HCT116 (cell line): Measurements from ENCODE around the gene IMMP2L. TPM values are rescaled to one million over a fixed set of nuclear protein-coding genes. Genes with fewer than 3 reads are reported as not detected.

Source experiments
- ATAC-seq: fragments of 200-7000 bp; cut with Tn5 transposase; 2 replicates; pipeline ENCODE4 v1.9.1; 2020; ENCODE audit warnings: mild to moderate bottlenecking, moderate library complexity
- BruUV-seq: library from RNA; stranded (reverse); fragments of 400-500 nt; replicated peaks from 2 replicates; lab custom pipeline; 2021; lab: Mats Ljungman, UMichigan
- CTCF ChIA-PET: fragments of 300-600 bp; sonication (Branson Sonifier 250); formaldehyde crosslinking; loops from one replicate; lab custom pipeline; 2021; ENCODE audit warnings: antibody characterized with exemption; lab: Charles Lee
- POLR2A ChIA-PET: fragments of 300-600, 350-600 bp; sonication (Branson Sonifier 250); formaldehyde crosslinking; loops from one replicate; lab custom pipeline; 2021; ENCODE audit warnings: antibody characterized with exemption; lab: Charles Lee
- RAD21 ChIA-PET, 2 experiments: fragments of 300-600 bp; sonication (Branson Sonifier 250); formaldehyde crosslinking; loops; one replicate each; lab custom pipeline; 2023; ENCODE audit warnings: low total read pairs in 2 of 2; ENCODE audit not compliant: uncharacterized antibody in 2 of 2, unreplicated experiment in 2 of 2, low non-redundant PET in 1 of 2; lab: Charles Lee
- DNase-seq: peaks from one replicate; pipeline ENCODE4 v3.0.0-alpha.2; 2010; ENCODE audit warnings: low read depth, low spot score
- H2AFZ ChIP-seq: fragments of 200-600 bp; shearing (Covaris generic), sonication (generic); 2 replicates; pipeline ENCODE4 v1.6.1; 2017; ENCODE audit warnings: low read depth, mixed run types, mixed read lengths, antibody characterized with exemption, low read length; ENCODE audit not compliant: poor library complexity, severe bottlenecking
- H3K27ac ChIP-seq: 2 replicates; pipeline ENCODE4 v1.5.1; 2012; ENCODE audit warnings: low read depth, low read length
- H3K27me3 ChIP-seq: fragments of 200-600 bp; sonication (generic); 2 replicates; pipeline ENCODE4 v1.6.1; 2016; ENCODE audit warnings: mixed run types, low read length, mixed read lengths; ENCODE audit not compliant: insufficient read depth
- H3K36me3 ChIP-seq, 2 experiments: fragments of 200-500 bp in 1 of 2; fragments of 200-600 bp in 1 of 2; sonication (Bioruptor generic) in 1 of 2; sonication (generic) in 1 of 2; 2 replicates each; pipeline versions ENCODE4 v1.5.1 to v1.6.1; 2014 to 2016; ENCODE audit warnings: low read length in 2 of 2, inconsistent platforms in 1 of 2, mixed read lengths in 1 of 2, mixed run types in 1 of 2; ENCODE audit not compliant: insufficient read depth in 2 of 2, control insufficient read depth in 1 of 2
- H3K4me1 ChIP-seq, 2 experiments: fragments of 200-600 bp in 1 of 2; sonication (generic) in 1 of 2; 2 replicates each; pipeline versions ENCODE4 v1.5.1 to v1.6.1; 2012 to 2017; ENCODE audit warnings: low read length in 2 of 2, inconsistent platforms in 1 of 2, mild to moderate bottlenecking in 1 of 2, mixed read lengths in 1 of 2, mixed run types in 1 of 2, moderate library complexity in 1 of 2; ENCODE audit not compliant: insufficient read depth in 2 of 2, control insufficient read depth in 1 of 2
- H3K4me2 ChIP-seq: fragments of 200-600 bp; sonication (generic); 2 replicates; pipeline ENCODE4 v1.6.1; 2017; ENCODE audit warnings: mixed run types, low read length, mixed read lengths
- H3K4me3 ChIP-seq, 2 experiments: fragments of 200-600 bp in 1 of 2; sonication (generic) in 1 of 2; replicated peaks in 1 of 2; 2 replicates each; pipeline ENCODE4 v1.5.1; 2011 to 2016; ENCODE audit warnings: low read length in 2 of 2, control low read depth in 1 of 2, low read depth in 1 of 2, mild to moderate bottlenecking in 1 of 2, mixed read lengths in 1 of 2, mixed run types in 1 of 2
- H3K79me2 ChIP-seq: fragments of 200-600 bp; sonication (generic); 2 replicates; pipeline ENCODE4 v1.6.1; 2017; ENCODE audit warnings: mild to moderate bottlenecking, mixed run types, low read length, moderate library complexity, mixed read lengths; ENCODE audit not compliant: insufficient read depth
- H3K9ac ChIP-seq: fragments of 200-600 bp; sonication (generic); 2 replicates; pipeline ENCODE4 v1.6.1; 2016; ENCODE audit warnings: low read length, mixed read lengths
- H3K9me2 ChIP-seq: fragments of 200-600 bp; sonication (generic), shearing (Covaris generic); 2 replicates; pipeline ENCODE4 v1.6.1; 2017; ENCODE audit warnings: mixed run types, mild to moderate bottlenecking, moderate library complexity; ENCODE audit not compliant: insufficient read depth
- H3K9me3 ChIP-seq, 2 experiments: fragments of 200-500 bp in 1 of 2; fragments of 200-600 bp in 1 of 2; sonication (Bioruptor generic) in 1 of 2; sonication (generic) in 1 of 2; 2 replicates each; pipeline ENCODE4 v1.6.1; 2014 to 2017; ENCODE audit warnings: low read length in 2 of 2, mixed read lengths in 2 of 2, inconsistent platforms in 1 of 2, low read depth in 1 of 2, mild to moderate bottlenecking in 1 of 2, mixed run types in 1 of 2, moderate library complexity in 1 of 2; ENCODE audit not compliant: control insufficient read depth in 1 of 2, insufficient read depth in 1 of 2
- H4K20me1 ChIP-seq: fragments of 200-600 bp; sonication (generic), shearing (Covaris generic); 2 replicates; pipeline ENCODE4 v1.6.1; 2017; ENCODE audit warnings: mixed run types, mild to moderate bottlenecking, moderate library complexity; ENCODE audit not compliant: insufficient read depth
- CBX3 ChIP-seq: IDR thresholded peaks from 2 replicates; pipeline ENCODE4 v1.6.1; 2012; ENCODE audit warnings: low read depth
- EZH2phosphoT487 ChIP-seq: fragments of 200-600 bp; IDR thresholded peaks from 2 replicates; pipeline ENCODE4 v1.6.1; 2018; ENCODE audit warnings: antibody characterized with exemption, borderline replicate concordance
- JUND ChIP-seq: IDR thresholded peaks from 2 replicates; pipeline ENCODE4 v1.6.1; 2012
- RAD21 ChIP-seq: IDR thresholded peaks from 2 replicates; pipeline ENCODE4 v1.6.1; 2012; ENCODE audit warnings: low read depth, mild to moderate bottlenecking
- REST ChIP-seq: IDR thresholded peaks from 2 replicates; pipeline ENCODE4 v1.6.1; 2012; ENCODE audit warnings: low read depth
- SIN3A ChIP-seq: IDR thresholded peaks from 2 replicates; pipeline ENCODE4 v1.6.1; 2012; ENCODE audit warnings: low read depth
- SRF ChIP-seq: IDR thresholded peaks from 2 replicates; pipeline ENCODE4 v1.6.1; 2012; ENCODE audit warnings: low read depth
- YY1 ChIP-seq: IDR thresholded peaks from 2 replicates; pipeline ENCODE4 v1.6.1; 2011; ENCODE audit warnings: low read length, low read depth, moderate library complexity, mild to moderate bottlenecking; ENCODE audit not compliant: insufficient replicate concordance; ENCODE audit errors: extremely low read depth
- ZBTB33 ChIP-seq: IDR thresholded peaks from 2 replicates; pipeline ENCODE4 v1.6.1; 2011; ENCODE audit warnings: mild to moderate bottlenecking, low read length, moderate library complexity; ENCODE audit not compliant: insufficient replicate concordance; ENCODE audit errors: extremely low read depth
- ZFX ChIP-seq: fragments of 450-650 bp; IDR thresholded peaks from 2 replicates; pipeline ENCODE4 v1.6.1; 2017
- ZNF274 ChIP-seq: fragments of 200-500 bp; sonication (Bioruptor generic); IDR thresholded peaks from 2 replicates; pipeline ENCODE4 v1.6.1; 2014; ENCODE audit warnings: mild to moderate bottlenecking, low read depth, low read length, inconsistent platforms
- intact Hi-C: fragments of 100-400 bp; cut with micrococcal nuclease; formaldehyde crosslinking; loops from 2 replicates; pipeline ENCODE4 v1.10.0; 2022
- total RNA-seq: library from RNA; stranded (reverse); gene quantifications from one replicate; pipeline ENCODE4 v1.2.1, GENCODE V29; 2021; ENCODE audit not compliant: unreplicated experiment
- TF ChIP-seq, protein P1 (sequence below), 3 experiments: fragments of 200-600 bp in 1 of 3; sonication (generic) in 1 of 3; IDR thresholded peaks in 2 of 3; conservative IDR thresholded peaks in 1 of 3; 2 replicates each; pipeline ENCODE4 v1.5.1; 2012 to 2017; ENCODE audit warnings: low read depth in 2 of 3, low read length in 2 of 3, antibody characterized with exemption in 1 of 3, borderline replicate concordance in 1 of 3, control low read depth in 1 of 3, mild to moderate bottlenecking in 1 of 3, mixed read lengths in 1 of 3, mixed run types in 1 of 3, moderate library complexity in 1 of 3; ENCODE audit not compliant: insufficient read depth in 1 of 3
- TF ChIP-seq, protein P2 (sequence below): IDR thresholded peaks from 2 replicates; pipeline ENCODE4 v1.6.1; 2012

Gene IMMP2L
- total RNA-seq, 1 experiment from 2014 or later = 21.1 TPM

- intact Hi-C loops = no loop called here
- no TSS peak for BruUV-seq
- Histone ChIP-seq H3K9me3 (no peaks in the 10 kb centered on the region), H2AFZ (no peak overlapping the region), H3K4me1 (no peaks in the 10 kb centered on the region), H3K4me3 (no peak overlapping the region), H3K9me2 (no peaks in the 10 kb centered on the region), H4K20me1 (no peaks in the 10 kb centered on the region), H3K4me2 (no peak overlapping the region), H3K79me2 (no peaks in the 10 kb centered on the region), H3K27me3 (no peaks in the 10 kb centered on the region), H3K36me3 (no peaks in the 10 kb centered on the region), H3K27ac (no peak overlapping the region), H3K9ac (no peak overlapping the region)
- DNase-seq (no peak), ATAC-seq (no peak)
- ChIA-PET POLR2A (no interaction called here), RAD21 (no interaction called here), CTCF (no interaction called here)
- TF ChIP-seq YY1 (no peak), ZNF274 (no peak), CBX3 (no peak)
- TF ChIP-seq, protein P1, sequence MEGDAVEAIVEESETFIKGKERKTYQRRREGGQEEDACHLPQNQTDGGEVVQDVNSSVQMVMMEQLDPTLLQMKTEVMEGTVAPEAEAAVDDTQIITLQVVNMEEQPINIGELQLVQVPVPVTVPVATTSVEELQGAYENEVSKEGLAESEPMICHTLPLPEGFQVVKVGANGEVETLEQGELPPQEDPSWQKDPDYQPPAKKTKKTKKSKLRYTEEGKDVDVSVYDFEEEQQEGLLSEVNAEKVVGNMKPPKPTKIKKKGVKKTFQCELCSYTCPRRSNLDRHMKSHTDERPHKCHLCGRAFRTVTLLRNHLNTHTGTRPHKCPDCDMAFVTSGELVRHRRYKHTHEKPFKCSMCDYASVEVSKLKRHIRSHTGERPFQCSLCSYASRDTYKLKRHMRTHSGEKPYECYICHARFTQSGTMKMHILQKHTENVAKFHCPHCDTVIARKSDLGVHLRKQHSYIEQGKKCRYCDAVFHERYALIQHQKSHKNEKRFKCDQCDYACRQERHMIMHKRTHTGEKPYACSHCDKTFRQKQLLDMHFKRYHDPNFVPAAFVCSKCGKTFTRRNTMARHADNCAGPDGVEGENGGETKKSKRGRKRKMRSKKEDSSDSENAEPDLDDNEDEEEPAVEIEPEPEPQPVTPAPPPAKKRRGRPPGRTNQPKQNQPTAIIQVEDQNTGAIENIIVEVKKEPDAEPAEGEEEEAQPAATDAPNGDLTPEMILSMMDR (IDR thresholded peaks at IDR 0.05 in 2 of 3, conservative IDR thresholded peaks at IDR 0.05 in 1 of 3; ENCODE audit: borderline replicate concordance in 1 of 3, insufficient read depth in 1 of 3, low read depth in 2 of 3, low read length in 2 of 3) = no peak
Observed at GRCh38 chr7:110724811-110725210, 837.5 kb downstream of the IMMP2L start.

DNA sequence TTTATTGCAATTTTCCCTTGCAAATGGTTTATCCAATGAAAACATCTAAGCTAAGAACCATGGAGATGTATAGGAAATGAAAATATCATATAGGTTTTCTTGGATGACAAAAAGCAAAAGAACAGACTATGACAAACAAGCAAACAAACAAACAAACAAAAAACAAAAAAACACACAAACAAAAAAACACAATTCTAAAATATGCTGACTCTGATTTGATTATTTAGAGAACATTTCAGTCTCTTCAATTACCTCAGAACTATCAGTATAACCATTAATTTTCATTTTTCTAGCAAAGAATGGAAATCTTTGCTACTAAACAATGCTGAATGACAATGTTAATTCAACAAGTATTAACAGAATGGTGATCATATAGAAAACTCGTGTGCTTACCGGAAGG lies 840.9 kb downstream of the IMMP2L start:
- no peaks in the 10 kb centered on the region for H4K20me1 ChIP-seq
- no peak overlapping the region for H2AFZ ChIP-seq
- ATAC-seq (no peak), DNase-seq (no peak)
- intact Hi-C loops = no loop called here
- no peaks in the 10 kb centered on the region for H3K36me3 ChIP-seq
- H3K4me1 ChIP-seq = no peaks in the 10 kb centered on the region
- BruUV-seq = no TSS peak
- no peaks in the 10 kb centered on the region for H3K27me3 ChIP-seq
- ChIA-PET RAD21 (no interaction called here), CTCF (no interaction called here), POLR2A (no interaction called here)
- no peaks in the 10 kb centered on the region for H3K9me2 ChIP-seq
- no peak overlapping the region for H3K27ac ChIP-seq
- H3K79me2 ChIP-seq = no peaks in the 10 kb centered on the region
- no peaks in the 10 kb centered on the region for H3K9me3 ChIP-seq
- H3K9ac ChIP-seq = no peak overlapping the region
- H3K4me2 ChIP-seq = no peak overlapping the region
- no peak overlapping the region for H3K4me3 ChIP-seq
- TF ChIP-seq JUND (no peak), REST (no peak), EZH2phosphoT487 (no peak), RAD21 (no peak), ZBTB33 (no peak), SIN3A (no peak), ZFX (no peak), SRF (no peak)
- TF ChIP-seq, protein P2, sequence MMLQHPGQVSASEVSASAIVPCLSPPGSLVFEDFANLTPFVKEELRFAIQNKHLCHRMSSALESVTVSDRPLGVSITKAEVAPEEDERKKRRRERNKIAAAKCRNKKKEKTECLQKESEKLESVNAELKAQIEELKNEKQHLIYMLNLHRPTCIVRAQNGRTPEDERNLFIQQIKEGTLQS = no peak
